ENCODE results near the gene TREM1.

The TREM1 gene

DNA sequence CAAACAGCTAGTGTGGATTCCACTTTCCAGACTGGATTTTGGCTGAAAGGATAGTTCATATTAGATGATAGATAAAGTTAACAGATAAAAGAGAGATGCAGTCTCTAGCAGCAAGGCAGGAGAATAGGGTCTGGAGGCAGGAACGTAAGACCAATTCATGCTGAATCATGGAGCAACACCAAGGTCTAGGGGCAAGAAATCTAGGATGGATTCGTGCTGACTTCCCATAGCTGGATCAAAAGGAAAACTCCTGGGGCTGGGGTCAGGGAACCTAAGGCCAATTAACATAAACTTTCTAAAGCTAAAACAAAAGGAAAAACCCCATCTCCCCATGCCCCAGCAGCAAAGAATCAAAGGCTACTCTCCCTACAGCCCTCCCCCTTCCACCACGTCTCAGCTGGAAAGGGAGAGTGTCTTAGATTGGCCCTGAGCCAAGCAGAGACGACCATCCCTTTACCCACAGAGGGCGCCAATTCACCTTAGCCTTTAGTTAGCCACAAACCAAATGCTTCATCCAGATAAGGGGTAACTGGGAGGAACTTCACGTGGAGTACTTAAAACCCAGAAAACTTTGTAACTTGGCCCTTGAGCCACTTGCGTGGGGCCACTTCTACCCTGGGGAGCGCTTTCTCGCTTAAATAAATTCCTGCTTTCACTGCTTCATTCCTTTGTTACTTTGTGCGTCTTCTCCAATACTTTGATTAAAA, 7.6 kb downstream of the TREM1 start:
- TF ChIP-seq PPARA (CRISPR knock-in tag; IDR thresholded peaks at IDR 0.05; ENCODE audit: borderline replicate concordance) = no peak
- TF ChIP-seq ZC3H10 (CRISPR knock-in tag; IDR thresholded peaks at IDR 0.05) = no peak
- no peak for TF ChIP-seq ARNTL (CRISPR knock-in tag; IDR thresholded peaks at IDR 0.05; ENCODE audit: borderline replicate concordance, low read depth)
- TF ChIP-seq, protein P1, sequence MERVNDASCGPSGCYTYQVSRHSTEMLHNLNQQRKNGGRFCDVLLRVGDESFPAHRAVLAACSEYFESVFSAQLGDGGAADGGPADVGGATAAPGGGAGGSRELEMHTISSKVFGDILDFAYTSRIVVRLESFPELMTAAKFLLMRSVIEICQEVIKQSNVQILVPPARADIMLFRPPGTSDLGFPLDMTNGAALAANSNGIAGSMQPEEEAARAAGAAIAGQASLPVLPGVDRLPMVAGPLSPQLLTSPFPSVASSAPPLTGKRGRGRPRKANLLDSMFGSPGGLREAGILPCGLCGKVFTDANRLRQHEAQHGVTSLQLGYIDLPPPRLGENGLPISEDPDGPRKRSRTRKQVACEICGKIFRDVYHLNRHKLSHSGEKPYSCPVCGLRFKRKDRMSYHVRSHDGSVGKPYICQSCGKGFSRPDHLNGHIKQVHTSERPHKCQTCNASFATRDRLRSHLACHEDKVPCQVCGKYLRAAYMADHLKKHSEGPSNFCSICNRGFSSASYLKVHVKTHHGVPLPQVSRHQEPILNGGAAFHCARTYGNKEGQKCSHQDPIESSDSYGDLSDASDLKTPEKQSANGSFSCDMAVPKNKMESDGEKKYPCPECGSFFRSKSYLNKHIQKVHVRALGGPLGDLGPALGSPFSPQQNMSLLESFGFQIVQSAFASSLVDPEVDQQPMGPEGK (CRISPR knock-in tag; IDR thresholded peaks at IDR 0.05; ENCODE audit: borderline replicate concordance) = no peak
- TF ChIP-seq, protein P2, sequence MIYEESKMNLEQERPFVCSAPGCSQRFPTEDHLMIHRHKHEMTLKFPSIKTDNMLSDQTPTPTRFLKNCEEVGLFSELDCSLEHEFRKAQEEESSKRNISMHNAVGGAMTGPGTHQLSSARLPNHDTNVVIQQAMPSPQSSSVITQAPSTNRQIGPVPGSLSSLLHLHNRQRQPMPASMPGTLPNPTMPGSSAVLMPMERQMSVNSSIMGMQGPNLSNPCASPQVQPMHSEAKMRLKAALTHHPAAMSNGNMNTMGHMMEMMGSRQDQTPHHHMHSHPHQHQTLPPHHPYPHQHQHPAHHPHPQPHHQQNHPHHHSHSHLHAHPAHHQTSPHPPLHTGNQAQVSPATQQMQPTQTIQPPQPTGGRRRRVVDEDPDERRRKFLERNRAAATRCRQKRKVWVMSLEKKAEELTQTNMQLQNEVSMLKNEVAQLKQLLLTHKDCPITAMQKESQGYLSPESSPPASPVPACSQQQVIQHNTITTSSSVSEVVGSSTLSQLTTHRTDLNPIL (CRISPR knock-in tag; IDR thresholded peaks at IDR 0.05; ENCODE audit: low read depth) = no peak
- no peak for TF ChIP-seq ESRRG (CRISPR knock-in tag; IDR thresholded peaks at IDR 0.05)
- no peak for TF ChIP-seq RARB (CRISPR knock-in tag; IDR thresholded peaks at IDR 0.05)
- TF ChIP-seq, protein P3, sequence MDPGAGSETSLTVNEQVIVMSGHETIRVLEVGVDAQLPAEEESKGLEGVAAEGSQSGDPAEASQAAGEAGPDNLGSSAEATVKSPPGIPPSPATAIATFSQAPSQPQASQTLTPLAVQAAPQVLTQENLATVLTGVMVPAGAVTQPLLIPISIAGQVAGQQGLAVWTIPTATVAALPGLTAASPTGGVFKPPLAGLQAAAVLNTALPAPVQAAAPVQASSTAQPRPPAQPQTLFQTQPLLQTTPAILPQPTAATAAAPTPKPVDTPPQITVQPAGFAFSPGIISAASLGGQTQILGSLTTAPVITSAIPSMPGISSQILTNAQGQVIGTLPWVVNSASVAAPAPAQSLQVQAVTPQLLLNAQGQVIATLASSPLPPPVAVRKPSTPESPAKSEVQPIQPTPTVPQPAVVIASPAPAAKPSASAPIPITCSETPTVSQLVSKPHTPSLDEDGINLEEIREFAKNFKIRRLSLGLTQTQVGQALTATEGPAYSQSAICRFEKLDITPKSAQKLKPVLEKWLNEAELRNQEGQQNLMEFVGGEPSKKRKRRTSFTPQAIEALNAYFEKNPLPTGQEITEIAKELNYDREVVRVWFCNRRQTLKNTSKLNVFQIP (CRISPR knock-in tag; IDR thresholded peaks at IDR 0.05; ENCODE audit: borderline replicate concordance, low read depth) = no peak
- no peak for TF ChIP-seq ZNF8 (CRISPR knock-in tag; IDR thresholded peaks at IDR 0.05)
- TF ChIP-seq TOX (CRISPR knock-in tag; IDR thresholded peaks at IDR 0.05; ENCODE audit: borderline replicate concordance) = no peak
- no peak for TF ChIP-seq BACH2 (CRISPR knock-in tag; IDR thresholded peaks at IDR 0.05; ENCODE audit: borderline replicate concordance)
- no peak for TF ChIP-seq ZNF70 (CRISPR knock-in tag; IDR thresholded peaks at IDR 0.05)
- no peak for TF ChIP-seq ZFP30 (CRISPR knock-in tag; IDR thresholded peaks at IDR 0.05)
- no peak for TF ChIP-seq SNAI2 (CRISPR knock-in tag; IDR thresholded peaks at IDR 0.05)
- TF ChIP-seq, protein P4, sequence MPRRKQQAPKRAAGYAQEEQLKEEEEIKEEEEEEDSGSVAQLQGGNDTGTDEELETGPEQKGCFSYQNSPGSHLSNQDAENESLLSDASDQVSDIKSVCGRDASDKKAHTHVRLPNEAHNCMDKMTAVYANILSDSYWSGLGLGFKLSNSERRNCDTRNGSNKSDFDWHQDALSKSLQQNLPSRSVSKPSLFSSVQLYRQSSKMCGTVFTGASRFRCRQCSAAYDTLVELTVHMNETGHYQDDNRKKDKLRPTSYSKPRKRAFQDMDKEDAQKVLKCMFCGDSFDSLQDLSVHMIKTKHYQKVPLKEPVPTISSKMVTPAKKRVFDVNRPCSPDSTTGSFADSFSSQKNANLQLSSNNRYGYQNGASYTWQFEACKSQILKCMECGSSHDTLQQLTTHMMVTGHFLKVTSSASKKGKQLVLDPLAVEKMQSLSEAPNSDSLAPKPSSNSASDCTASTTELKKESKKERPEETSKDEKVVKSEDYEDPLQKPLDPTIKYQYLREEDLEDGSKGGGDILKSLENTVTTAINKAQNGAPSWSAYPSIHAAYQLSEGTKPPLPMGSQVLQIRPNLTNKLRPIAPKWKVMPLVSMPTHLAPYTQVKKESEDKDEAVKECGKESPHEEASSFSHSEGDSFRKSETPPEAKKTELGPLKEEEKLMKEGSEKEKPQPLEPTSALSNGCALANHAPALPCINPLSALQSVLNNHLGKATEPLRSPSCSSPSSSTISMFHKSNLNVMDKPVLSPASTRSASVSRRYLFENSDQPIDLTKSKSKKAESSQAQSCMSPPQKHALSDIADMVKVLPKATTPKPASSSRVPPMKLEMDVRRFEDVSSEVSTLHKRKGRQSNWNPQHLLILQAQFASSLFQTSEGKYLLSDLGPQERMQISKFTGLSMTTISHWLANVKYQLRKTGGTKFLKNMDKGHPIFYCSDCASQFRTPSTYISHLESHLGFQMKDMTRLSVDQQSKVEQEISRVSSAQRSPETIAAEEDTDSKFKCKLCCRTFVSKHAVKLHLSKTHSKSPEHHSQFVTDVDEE (CRISPR knock-in tag; IDR thresholded peaks at IDR 0.05) = no peak
- TF ChIP-seq CSDC2 (CRISPR knock-in tag; IDR thresholded peaks at IDR 0.05) = no peak
- peak; percentile 76 for ATAC-seq

DNA sequence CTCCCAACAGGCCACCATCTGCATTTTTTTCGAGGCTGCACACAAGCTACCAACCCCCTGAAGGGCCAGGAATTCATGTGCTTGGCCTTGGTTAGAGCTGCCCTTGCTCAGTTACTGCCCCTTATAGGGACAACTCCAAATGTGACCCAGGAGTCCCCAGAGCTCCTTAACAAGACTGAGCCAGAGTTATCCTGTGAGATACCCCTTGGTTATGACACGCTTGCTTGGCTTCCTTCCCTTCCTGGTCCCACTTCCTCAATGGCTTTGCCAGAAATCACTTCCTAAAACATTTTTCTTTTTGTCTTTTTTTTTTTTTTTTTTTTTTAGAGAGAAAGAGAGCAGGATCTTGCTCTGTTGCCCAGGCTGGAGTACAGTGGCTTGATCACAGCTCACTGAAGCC, 8.9 kb downstream of the TREM1 start:
- TF ChIP-seq ZC3H10 (CRISPR knock-in tag; IDR thresholded peaks at IDR 0.05) = no peak
- no peak for TF ChIP-seq ISL1 (CRISPR knock-in tag; IDR thresholded peaks at IDR 0.05)
- no peak for TF ChIP-seq GLIS3 (CRISPR knock-in tag; IDR thresholded peaks at IDR 0.05)
- no peak for TF ChIP-seq ARNTL (CRISPR knock-in tag; IDR thresholded peaks at IDR 0.05; ENCODE audit: borderline replicate concordance, low read depth)
- TF ChIP-seq, protein P4 (CRISPR knock-in tag; IDR thresholded peaks at IDR 0.05) = no peak
- ATAC-seq = no peak

DNA sequence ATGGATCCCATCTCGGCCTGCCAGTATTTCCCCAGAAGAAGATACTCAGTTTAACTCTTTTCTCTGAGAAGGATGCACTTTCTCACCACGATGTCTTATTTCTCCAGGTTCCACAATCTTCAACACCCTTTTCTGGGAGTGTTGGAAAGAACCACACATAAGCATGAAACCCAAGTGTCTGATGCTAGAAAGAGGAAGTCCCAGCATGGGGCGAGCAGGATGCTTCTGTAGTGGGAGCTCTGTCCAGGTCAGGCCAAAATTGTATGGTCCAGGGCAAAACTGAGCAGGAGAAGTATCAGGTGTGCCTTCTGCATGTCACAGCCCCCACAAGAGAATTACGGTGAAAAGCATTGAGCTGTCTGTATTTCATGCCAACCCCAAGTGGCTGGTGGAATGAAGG, 11.0 kb downstream of the TREM1 start:
- ATAC-seq = no peak
- TF ChIP-seq ZC3H10 (CRISPR knock-in tag; IDR thresholded peaks at IDR 0.05) (no peak), PPARA (CRISPR knock-in tag; IDR thresholded peaks at IDR 0.05; ENCODE audit: borderline replicate concordance) (no peak), GLIS3 (CRISPR knock-in tag; IDR thresholded peaks at IDR 0.05) (no peak), ESRRG (CRISPR knock-in tag; IDR thresholded peaks at IDR 0.05) (no peak), TCF4 (CRISPR knock-in tag; IDR thresholded peaks at IDR 0.05; ENCODE audit: borderline replicate concordance) (no peak), CSDC2 (CRISPR knock-in tag; IDR thresholded peaks at IDR 0.05) (no peak), RARB (CRISPR knock-in tag; IDR thresholded peaks at IDR 0.05) (no peak), ISL1 (CRISPR knock-in tag; IDR thresholded peaks at IDR 0.05) (no peak), ZNF565 (CRISPR knock-in tag; conservative IDR thresholded peaks at IDR 0.05; ENCODE audit: low read depth) (no peak)
- TF ChIP-seq, protein P2 (CRISPR knock-in tag; IDR thresholded peaks at IDR 0.05; ENCODE audit: low read depth) = no peak
- TF ChIP-seq, protein P1 (CRISPR knock-in tag; IDR thresholded peaks at IDR 0.05; ENCODE audit: borderline replicate concordance) = no peak
- TF ChIP-seq, protein P5, sequence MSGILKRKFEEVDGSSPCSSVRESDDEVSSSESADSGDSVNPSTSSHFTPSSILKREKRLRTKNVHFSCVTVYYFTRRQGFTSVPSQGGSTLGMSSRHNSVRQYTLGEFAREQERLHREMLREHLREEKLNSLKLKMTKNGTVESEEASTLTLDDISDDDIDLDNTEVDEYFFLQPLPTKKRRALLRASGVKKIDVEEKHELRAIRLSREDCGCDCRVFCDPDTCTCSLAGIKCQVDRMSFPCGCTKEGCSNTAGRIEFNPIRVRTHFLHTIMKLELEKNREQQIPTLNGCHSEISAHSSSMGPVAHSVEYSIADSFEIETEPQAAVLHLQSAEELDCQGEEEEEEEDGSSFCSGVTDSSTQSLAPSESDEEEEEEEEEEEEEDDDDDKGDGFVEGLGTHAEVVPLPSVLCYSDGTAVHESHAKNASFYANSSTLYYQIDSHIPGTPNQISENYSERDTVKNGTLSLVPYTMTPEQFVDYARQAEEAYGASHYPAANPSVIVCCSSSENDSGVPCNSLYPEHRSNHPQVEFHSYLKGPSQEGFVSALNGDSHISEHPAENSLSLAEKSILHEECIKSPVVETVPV (CRISPR knock-in tag; IDR thresholded peaks at IDR 0.05) = no peak
